HUES64 (cell line): ENCODE data around the gene PKHD1.

Source experiments
- H3K27ac ChIP-seq: 2 replicates; pipeline ENCODE4 v1.7.0; 2013; ENCODE audit warnings: low read depth, low read length, inconsistent platforms
- H3K27me3 ChIP-seq: 2 replicates; pipeline ENCODE4 v1.6.1; 2013; ENCODE audit warnings: mild to moderate bottlenecking, low read length; ENCODE audit not compliant: insufficient read depth
- H3K36me3 ChIP-seq: 2 replicates; pipeline ENCODE4 v1.6.1; 2013; ENCODE audit warnings: mild to moderate bottlenecking, low read length; ENCODE audit not compliant: insufficient read depth
- H3K4me1 ChIP-seq: 2 replicates; pipeline ENCODE4 v1.6.1; 2013; ENCODE audit warnings: mild to moderate bottlenecking, low read length, moderate library complexity; ENCODE audit not compliant: insufficient read depth
- H3K4me3 ChIP-seq: 2 replicates; pipeline ENCODE4 v1.5.1; 2013; ENCODE audit warnings: mild to moderate bottlenecking, low read length, moderate library complexity
- H3K9ac ChIP-seq: 2 replicates; pipeline ENCODE4 v1.6.1; 2013; ENCODE audit warnings: mild to moderate bottlenecking, low read depth, low read length
- H3K9me3 ChIP-seq: 2 replicates; pipeline ENCODE4 v1.6.1; 2013; ENCODE audit warnings: low read depth, low read length; ENCODE audit not compliant: insufficient read depth
- WGBS: fragments of 150-250, 120-280 bp; methylation state at CpG from one replicate; pipeline ENCODE4 v1.1.7; 2013; ENCODE audit warnings: missing lambda C conversion rate; 5-methylcytosine and 5-hydroxymethylcytosine counted together

PKHD1 gene

DNA sequence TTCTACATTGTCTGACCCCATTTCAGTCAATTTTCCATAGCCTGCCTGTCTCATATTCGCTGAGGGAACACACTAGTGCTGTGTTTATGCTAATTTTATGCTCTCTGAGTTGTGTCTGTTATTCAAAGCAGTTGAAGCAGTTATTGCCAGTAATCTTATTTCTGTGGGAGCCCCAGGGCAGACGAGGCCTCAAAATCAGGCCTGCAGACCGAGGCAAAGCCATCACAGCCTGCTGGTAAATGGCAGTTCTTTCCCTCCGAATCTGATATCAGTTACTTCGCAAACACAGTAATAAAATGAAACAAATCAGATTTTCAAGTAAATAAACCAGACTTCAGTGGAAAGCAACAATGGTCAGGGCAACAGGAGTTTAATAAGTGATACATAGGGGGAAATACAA, 508.4 kb downstream of the PKHD1 start:
- Histone ChIP-seq H3K4me1 (no peaks in the 10 kb centered on the region), H3K27me3 (no peaks in the 10 kb centered on the region), H3K36me3 (no peaks in the 10 kb centered on the region), H3K27ac (no peak overlapping the region), H3K4me3 (no peak overlapping the region), H3K9ac (no peak overlapping the region), H3K9me3 (no peaks in the 10 kb centered on the region)
- 92% methylated on average over 5 of the region's 5 CpGs for WGBS

DNA sequence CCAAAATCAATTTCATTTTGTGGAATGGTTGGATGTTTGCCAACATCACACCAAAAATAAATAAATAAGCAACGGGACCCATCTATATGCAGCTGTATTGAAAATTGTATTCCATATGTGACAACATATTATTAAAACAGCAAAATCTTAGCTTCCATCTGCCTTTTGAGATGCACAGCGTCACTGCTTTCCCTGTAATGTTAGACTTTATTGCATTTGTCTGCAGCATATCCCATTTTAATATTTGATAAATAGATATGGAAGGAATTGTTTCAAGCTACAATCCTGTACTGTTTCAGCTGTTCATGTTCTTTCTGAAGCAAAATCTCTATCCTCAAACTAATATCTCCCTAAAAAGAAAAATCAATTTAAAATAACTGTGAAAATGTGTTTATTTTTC, 509.1 kb downstream of the PKHD1 start:
- no peaks in the 10 kb centered on the region for H3K27me3 ChIP-seq
- H3K36me3 ChIP-seq = no peaks in the 10 kb centered on the region
- no peaks in the 10 kb centered on the region for H3K9me3 ChIP-seq
- no peak overlapping the region for H3K27ac ChIP-seq
- 92% methylated on average over 2 of the region's 2 CpGs for WGBS
- no peak overlapping the region for H3K9ac ChIP-seq
- no peaks in the 10 kb centered on the region for H3K4me1 ChIP-seq
- no peak overlapping the region for H3K4me3 ChIP-seq

DNA sequence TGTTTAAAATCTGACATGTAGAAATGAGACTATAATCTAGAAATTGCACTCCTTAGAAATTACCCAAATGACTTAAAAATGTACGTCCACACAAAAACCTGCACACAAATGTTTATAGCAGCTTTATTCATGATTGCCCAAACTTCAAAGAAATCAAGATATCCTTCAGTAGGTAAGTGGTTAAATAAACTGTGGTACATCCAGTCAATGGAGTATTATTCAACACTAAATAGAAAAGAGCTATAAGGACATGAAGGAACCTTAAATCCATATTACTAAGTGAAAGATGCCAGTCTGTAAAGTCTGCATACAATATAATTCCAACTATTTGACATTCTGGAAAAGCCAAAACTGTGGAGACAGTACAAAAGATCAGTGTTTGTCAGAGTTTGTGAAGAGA, 513.4 kb downstream of the PKHD1 start:
- Histone ChIP-seq H3K27ac (no peak overlapping the region), H3K4me3 (no peak overlapping the region), H3K9ac (no peak overlapping the region), H3K4me1 (no peaks in the 10 kb centered on the region), H3K27me3 (no peaks in the 10 kb centered on the region), H3K9me3 (no peaks in the 10 kb centered on the region), H3K36me3 (no peaks in the 10 kb centered on the region)
- no CpG with 5 or more reads among the region's 1 CpG for WGBS

- no peaks in the 10 kb centered on the region for H3K27me3 ChIP-seq
- H3K36me3 ChIP-seq = no peaks in the 10 kb centered on the region
- H3K4me1 ChIP-seq = no peaks in the 10 kb centered on the region
- no peaks in the 10 kb centered on the region for H3K9me3 ChIP-seq
- no peak overlapping the region for H3K4me3 ChIP-seq
- no peak overlapping the region for H3K9ac ChIP-seq
- H3K27ac ChIP-seq = no peak overlapping the region
- 92% methylated on average over 1 of the region's 1 CpG for WGBS
These were observed 516.2 kb downstream of the PKHD1 start for GRCh38 chr6:51571168-51571567.

DNA sequence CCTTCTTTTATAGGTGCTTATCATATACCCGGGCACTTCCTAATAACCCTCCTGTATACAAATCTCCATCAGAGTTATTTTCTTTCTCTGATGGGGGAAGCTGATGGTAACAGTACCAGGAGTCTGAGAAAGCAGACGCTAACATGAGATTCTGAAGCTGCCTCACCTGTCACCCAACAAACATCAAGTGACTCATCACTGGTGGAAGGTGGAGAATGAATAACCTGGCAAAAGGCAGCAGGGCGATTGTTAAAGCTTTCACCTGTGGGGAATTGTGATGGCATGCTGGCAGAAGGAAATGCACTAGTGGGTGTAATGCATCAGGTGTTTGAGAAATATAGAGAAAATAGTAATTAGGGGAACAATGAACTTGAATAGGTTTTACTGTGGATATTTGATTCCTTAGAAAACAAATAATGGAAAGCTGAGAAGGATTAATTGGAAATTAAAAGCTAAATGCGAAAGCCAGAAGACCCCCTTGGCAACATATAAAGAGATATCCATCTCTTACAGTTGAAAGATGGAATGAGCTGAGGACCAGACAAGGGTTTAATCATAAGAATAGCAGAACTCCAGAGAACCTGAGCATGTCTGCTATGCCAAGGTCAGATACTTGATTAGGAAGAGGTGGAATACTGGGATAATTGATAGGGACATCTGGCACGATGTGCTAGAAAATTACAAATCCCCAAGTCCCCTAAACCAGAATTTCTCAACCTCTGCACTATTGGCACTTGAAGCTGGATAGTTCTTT, 517.1 kb downstream of the PKHD1 start:
- H3K27ac ChIP-seq = no peak overlapping the region
- H3K27me3 ChIP-seq = no peaks in the 10 kb centered on the region
- H3K4me3 ChIP-seq = no peak overlapping the region
- H3K36me3 ChIP-seq = no peaks in the 10 kb centered on the region
- 84% methylated on average over 2 of the region's 5 CpGs for WGBS
- no peaks in the 10 kb centered on the region for H3K4me1 ChIP-seq
- H3K9ac ChIP-seq = no peak overlapping the region
- no peaks in the 10 kb centered on the region for H3K9me3 ChIP-seq

- no peak overlapping the region for H3K9ac ChIP-seq
- no peak overlapping the region for H3K4me3 ChIP-seq
- H3K36me3 ChIP-seq = no peaks in the 10 kb centered on the region
- no peak overlapping the region for H3K27ac ChIP-seq
- no peaks in the 10 kb centered on the region for H3K27me3 ChIP-seq
- no peaks in the 10 kb centered on the region for H3K9me3 ChIP-seq
- 96% methylated on average over 1 of the region's 1 CpG for WGBS
- no peaks in the 10 kb centered on the region for H3K4me1 ChIP-seq
These were observed 517.8 kb downstream of the PKHD1 start for GRCh38 chr6:51569594-51569993.

GRCh38 chr6:51568771-51569170, 518.6 kb downstream of the PKHD1 start:
- no peak overlapping the region for H3K27ac ChIP-seq
- no peak overlapping the region for H3K9ac ChIP-seq
- H3K4me3 ChIP-seq = no peak overlapping the region
- no peaks in the 10 kb centered on the region for H3K9me3 ChIP-seq
- WGBS = 87% methylated on average over 2 of the region's 2 CpGs
- no peaks in the 10 kb centered on the region for H3K4me1 ChIP-seq
- H3K27me3 ChIP-seq = no peaks in the 10 kb centered on the region
- no peaks in the 10 kb centered on the region for H3K36me3 ChIP-seq

GRCh38 chr6:51565472-51565871, 521.9 kb downstream of the PKHD1 start:
- Histone ChIP-seq H3K36me3 (no peaks in the 10 kb centered on the region), H3K27me3 (no peaks in the 10 kb centered on the region), H3K27ac (no peak overlapping the region), H3K4me1 (peaks cover 14% of the 10 kb centered on the region), H3K4me3 (no peak overlapping the region), H3K9me3 (no peaks in the 10 kb centered on the region), H3K9ac (no peak overlapping the region)
